Natural killer cell (primary cell): ENCODE results near the gene MTMR12. TPM values are rescaled to one million over a fixed set of nuclear protein-coding genes. Genes with fewer than 3 reads are reported as not detected.
A peak's percentile ranks its signal among the peaks of the same experiment; 100 is the strongest.

Experiments
- ATAC-seq, 3 donors: fragments of 150-1000 bp in 2 of 3; fragments of 200-7000 bp in 1 of 3; cut with Tn5 transposase; 1 replicate in 1 of 3; 2 replicates in 2 of 3; pipeline ENCODE4 v1.10.0; 2021; ENCODE audit warnings: mild to moderate bottlenecking in 2 of 3, moderate library complexity in 2 of 3
- DNase-seq, 2 donors: peaks; one replicate each; pipeline versions ENCODE4 v3.0.0 to v3.0.0-alpha.2; 2013 to 2021; ENCODE audit warnings: mixed read lengths in 1 of 2
- H3K27ac ChIP-seq: one replicate; pipeline ENCODE4 v1.5.1; 2013; ENCODE audit warnings: mild to moderate bottlenecking, low read length
- H3K27me3 ChIP-seq: one replicate; pipeline ENCODE4 v1.6.1; 2013; ENCODE audit warnings: low read length; ENCODE audit not compliant: control insufficient read depth, insufficient read depth
- H3K36me3 ChIP-seq: one replicate; pipeline ENCODE4 v1.6.1; 2013; ENCODE audit warnings: low read length; ENCODE audit not compliant: control insufficient read depth, insufficient read depth
- H3K4me1 ChIP-seq: one replicate; pipeline ENCODE4 v1.6.1; 2013; ENCODE audit warnings: low read length; ENCODE audit not compliant: control insufficient read depth, insufficient read depth
- H3K4me3 ChIP-seq: one replicate; pipeline ENCODE4 v1.5.1; 2013; ENCODE audit warnings: low read length
- H3K9me3 ChIP-seq: one replicate; pipeline ENCODE4 v1.6.1; 2013; ENCODE audit warnings: low read length; ENCODE audit not compliant: control insufficient read depth, insufficient read depth
- H3K27ac Mint-ChIP-seq, 2 donors: one replicate each; pipeline ENCODE4 v1.8.0; 2022; ENCODE audit warnings: mild to moderate bottlenecking in 2 of 2, mixed read lengths in 2 of 2, moderate library complexity in 1 of 2
- H3K27me3 Mint-ChIP-seq, 2 donors: one replicate each; pipeline ENCODE4 v1.8.0; 2022; ENCODE audit warnings: low read depth in 2 of 2, mixed read lengths in 2 of 2
- H3K36me3 Mint-ChIP-seq: one replicate; pipeline ENCODE4 v1.8.0; 2022; ENCODE audit warnings: mixed read lengths
- H3K4me1 Mint-ChIP-seq, 2 donors: one replicate each; pipeline ENCODE4 v1.8.0; 2022; ENCODE audit warnings: mixed read lengths in 2 of 2
- H3K4me3 Mint-ChIP-seq: one replicate; pipeline ENCODE4 v1.8.0; 2022; ENCODE audit warnings: mild to moderate bottlenecking, moderate library complexity, mixed read lengths
- H3K9me3 Mint-ChIP-seq, 2 donors: one replicate each; pipeline ENCODE4 v1.8.0; 2022; ENCODE audit warnings: mixed read lengths in 2 of 2
- WGBS: methylation state at CpG from one replicate; pipeline ENCODE4 v1.1.7; 2013; ENCODE audit warnings: missing lambda C conversion rate; ENCODE audit not compliant: insufficient coverage; 5-methylcytosine and 5-hydroxymethylcytosine counted together
- intact Hi-C: fragments of 100-400 bp; cut with micrococcal nuclease; formaldehyde crosslinking; loops from one replicate; pipeline ENCODE4 v1.14.2; 2022
- total RNA-seq, 4 donors: library from RNA; stranded (reverse); fragments of 120-200 nt in 1 of 4; gene quantifications; one replicate each; pipeline versions ENCODE4 v1.2.3 to v1.2.4, GENCODE V29; 2013 to 2022
- TF ChIP-seq, protein P1 (sequence below): fragments of 200-600 bp; IDR thresholded peaks from one replicate; pipeline ENCODE4 v1.8.0; 2022; ENCODE audit warnings: antibody characterized with exemption

The MTMR12 gene
- total RNA-seq, 3 donors from 2014 or later (not counting 1 experiment from before 2014, with no cell fraction given) = 36.9 to 47.7 (median 39.8) TPM

GRCh38 chr5:32241034-32241783, 71.5 kb downstream of the MTMR12 start:
- Mint-ChIP-seq H3K4me3 (peak overlapping the region; percentile 90), H3K27me3 (no peaks in the 10 kb centered on the region), H3K9me3 (no peaks in the 10 kb centered on the region), H3K27ac (peak overlapping the region; percentile 97 to 98), H3K4me1 (peaks cover 54 to 55% of the 10 kb centered on the region in 2 donors), H3K36me3 (peaks cover 3% of the 10 kb centered on the region)
- peak; percentile 89 to 93 (median 92) for ATAC-seq
- Histone ChIP-seq H3K4me1 (peaks cover 40% of the 10 kb centered on the region), H3K4me3 (no peak overlapping the region), H3K27me3 (no peaks in the 10 kb centered on the region), H3K36me3 (peaks cover 38% of the 10 kb centered on the region), H3K27ac (peak overlapping the region; percentile 92), H3K9me3 (no peaks in the 10 kb centered on the region)
- TF ChIP-seq, protein P1, sequence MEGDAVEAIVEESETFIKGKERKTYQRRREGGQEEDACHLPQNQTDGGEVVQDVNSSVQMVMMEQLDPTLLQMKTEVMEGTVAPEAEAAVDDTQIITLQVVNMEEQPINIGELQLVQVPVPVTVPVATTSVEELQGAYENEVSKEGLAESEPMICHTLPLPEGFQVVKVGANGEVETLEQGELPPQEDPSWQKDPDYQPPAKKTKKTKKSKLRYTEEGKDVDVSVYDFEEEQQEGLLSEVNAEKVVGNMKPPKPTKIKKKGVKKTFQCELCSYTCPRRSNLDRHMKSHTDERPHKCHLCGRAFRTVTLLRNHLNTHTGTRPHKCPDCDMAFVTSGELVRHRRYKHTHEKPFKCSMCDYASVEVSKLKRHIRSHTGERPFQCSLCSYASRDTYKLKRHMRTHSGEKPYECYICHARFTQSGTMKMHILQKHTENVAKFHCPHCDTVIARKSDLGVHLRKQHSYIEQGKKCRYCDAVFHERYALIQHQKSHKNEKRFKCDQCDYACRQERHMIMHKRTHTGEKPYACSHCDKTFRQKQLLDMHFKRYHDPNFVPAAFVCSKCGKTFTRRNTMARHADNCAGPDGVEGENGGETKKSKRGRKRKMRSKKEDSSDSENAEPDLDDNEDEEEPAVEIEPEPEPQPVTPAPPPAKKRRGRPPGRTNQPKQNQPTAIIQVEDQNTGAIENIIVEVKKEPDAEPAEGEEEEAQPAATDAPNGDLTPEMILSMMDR = no peak
- 40% methylated on average over 7 of the region's 7 CpGs for WGBS
- DNase-seq = peak; percentile 41 to 69
- intact Hi-C loops = loop anchor here (1.0 to 5.0 kb wide), 5 partner anchors 42 to 346 kb away; partner anchors contain the start of genes GOLPH3, MTMR12, SUB1 and ZFR

GRCh38 chr5:32239385-32239784, 73.4 kb downstream of the MTMR12 start:
- no peaks in the 10 kb centered on the region for H3K36me3 Mint-ChIP-seq
- Histone ChIP-seq H3K27me3 (no peaks in the 10 kb centered on the region), H3K36me3 (peaks cover 44% of the 10 kb centered on the region), H3K27ac (peak overlapping the region; percentile 92), H3K4me3 (no peak overlapping the region), H3K9me3 (no peaks in the 10 kb centered on the region), H3K4me1 (peaks cover 40% of the 10 kb centered on the region)
- peak overlapping the region; percentile 97 to 98 for H3K27ac Mint-ChIP-seq
- TF ChIP-seq, protein P1 = no peak
- DNase-seq (no peak), ATAC-seq (no peak)
- H3K27me3 Mint-ChIP-seq = no peaks in the 10 kb centered on the region
- H3K9me3 Mint-ChIP-seq = no peaks in the 10 kb centered on the region
- WGBS = 86% methylated on average over 5 of the region's 5 CpGs
- peaks cover 54 to 55% of the 10 kb centered on the region in 2 donors for H3K4me1 Mint-ChIP-seq
- intact Hi-C loops = no loop called here
- H3K4me3 Mint-ChIP-seq = peak overlapping the region; percentile 90

DNA sequence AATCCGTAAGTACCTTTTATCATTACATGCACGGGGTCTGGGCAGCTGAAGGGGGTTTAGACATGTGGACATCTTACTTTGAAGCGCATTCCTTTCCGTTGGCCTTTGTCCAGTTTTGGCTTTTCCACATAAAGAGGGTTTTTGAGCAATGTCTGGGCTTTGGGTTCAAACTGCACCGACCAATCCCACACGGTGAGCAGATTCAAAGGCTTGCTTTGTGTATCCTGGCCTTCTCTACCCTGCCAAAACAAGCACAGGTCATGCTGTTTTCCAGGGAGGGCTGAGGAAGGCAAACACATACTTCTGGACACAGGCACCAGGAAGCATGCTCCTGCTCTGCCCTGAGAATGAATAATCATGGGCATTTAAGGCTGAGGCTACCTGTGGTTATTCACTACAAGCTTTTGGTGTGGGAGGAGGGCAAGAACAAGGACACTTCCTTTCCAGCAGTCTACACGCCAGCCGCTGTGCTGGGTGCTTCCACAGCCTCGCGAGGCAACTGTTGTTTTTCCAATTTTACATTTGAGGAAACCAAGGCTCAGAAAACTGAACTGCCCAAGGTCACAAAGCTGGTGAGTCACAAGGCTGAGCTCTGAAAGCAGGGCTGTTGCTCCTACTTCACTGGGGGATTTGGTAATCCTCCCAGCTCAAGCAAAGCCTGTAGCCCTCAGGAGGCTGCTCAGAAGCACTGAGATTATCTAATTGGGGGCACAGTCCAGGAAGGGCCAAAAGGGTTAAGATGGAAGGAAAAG, 78.9 kb downstream of the MTMR12 start:
- no peaks in the 10 kb centered on the region for H3K27me3 Mint-ChIP-seq
- Histone ChIP-seq H3K36me3 (peaks cover 57% of the 10 kb centered on the region), H3K4me1 (peaks cover 28% of the 10 kb centered on the region), H3K4me3 (no peak overlapping the region), H3K9me3 (no peaks in the 10 kb centered on the region), H3K27me3 (no peaks in the 10 kb centered on the region), H3K27ac (no peak overlapping the region)
- intact Hi-C loops = loop anchor here (5.0 kb wide), 1 partner anchor 358 kb away; no protein-coding TSS in a partner anchor
- H3K4me3 Mint-ChIP-seq = no peak overlapping the region
- DNase-seq (no peak), ATAC-seq (no peak)
- H3K9me3 Mint-ChIP-seq = no peaks in the 10 kb centered on the region
- peaks cover 33 to 39% of the 10 kb centered on the region in 2 donors for H3K4me1 Mint-ChIP-seq
- peaks cover 2% of the 10 kb centered on the region for H3K36me3 Mint-ChIP-seq
- H3K27ac Mint-ChIP-seq = peak overlapping the region; percentile 94 to 97
- TF ChIP-seq, protein P1 = no peak
- 87% methylated on average over 10 of the region's 10 CpGs for WGBS
